ENCODE data around the gene GREB1L. TPM values are rescaled to one million over a fixed set of nuclear protein-coding genes. Genes with fewer than 3 reads are reported as not detected.
"Not testable (repeated sequence)": the region's sequence is repeated elsewhere in the genome, so short reads cannot be mapped to it uniquely, and the experiment has no call there.

Gene GREB1L
- total RNA-seq, result 10 to 100 TPM; 17.0 to 31.4 (median 23.9) TPM
- polyA plus RNA-seq, result 7.4 TPM
- long read RNA-seq, donor 1, partial matches to known transcripts, result 8 of 17 reads
- long read RNA-seq, donor 1, other reads (novel, unspliced or antisense), result 9 of 17 reads
- long read RNA-seq, donor 2, partial matches to known transcripts, result 2 of 6 reads
- long read RNA-seq, donor 2, other reads (novel, unspliced or antisense), result 4 of 6 reads
- long read RNA-seq, donor 3, partial matches to known transcripts, result 4 of 19 reads
- long read RNA-seq, donor 3, other reads (novel, unspliced or antisense), result 14 of 19 reads
- long read RNA-seq, donor 4, partial matches to known transcripts, result 2 of 10 reads
- long read RNA-seq, donor 4, other reads (novel, unspliced or antisense), result 8 of 10 reads

- Histone ChIP-seq H3K4me1 (ENCODE audit: control insufficient read depth, insufficient read depth, low read length) (no peaks in the 10 kb centered on the region), H3K9me3 (ENCODE audit: control insufficient read depth, low read length) (no peaks in the 10 kb centered on the region), H3K4me3 (ENCODE audit: low read length) (peak within 1 kb of the TSS; percentile 62), H3K27me3 (ENCODE audit: control insufficient read depth, insufficient read depth) (no peaks in the 10 kb centered on the region), H3K27ac (ENCODE audit: low read length) (peak within 1 kb of the TSS; percentile 25)
- DNase-seq (peak; percentile 47 to 86 (median 81)), ATAC-seq (peak; percentile 90 to 93)
- intact Hi-C loops (cut with DNase I), result loop anchor here in 2 of 4 donors (10.0 kb wide), 3 partner anchors 63 to 213 kb away; no protein-coding TSS in a partner anchor
- under 1% methylated on average over 87 of the region's 87 CpGs for WGBS
Observed at GRCh38 chr18:21242141-21242779, at the start of gene GREB1L. Gene GREB1L (plus strand): TSS chr18:21242232. CDS start chr18:21383519, 141,287 bp downstream.

DNA sequence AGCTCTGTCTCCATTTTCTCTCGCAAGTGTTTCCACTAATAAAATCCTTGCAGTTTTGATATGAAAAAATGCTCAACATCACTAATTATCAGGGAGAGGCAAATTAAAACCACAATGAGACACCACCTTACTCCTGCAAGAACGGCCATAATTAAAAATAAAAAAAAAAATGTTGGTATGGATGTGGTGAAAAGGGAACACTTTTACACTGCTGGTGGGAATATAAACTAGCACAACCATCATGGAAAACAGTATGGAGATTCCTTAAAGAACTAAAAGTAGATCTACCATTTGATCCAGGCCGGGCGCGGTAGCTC, 49.8 kb upstream of the GREB1L start:
- H3K9me3 ChIP-seq (ENCODE audit: control insufficient read depth, low read length), result no peaks in the 10 kb centered on the region
- no peak overlapping the region for H3K27ac ChIP-seq (ENCODE audit: low read length)
- no peak overlapping the region for H3K4me3 ChIP-seq (ENCODE audit: low read length)
- intact Hi-C loops (cut with DNase I), result loop anchor here in 2 of 4 donors (5.0 to 10.0 kb wide), 2 partner anchors 250 to 413 kb away; partner anchors contain the start of gene ESCO1 (in 1 of the 2)
- ATAC-seq (no peak), DNase-seq (no peak)
- WGBS, result 87% methylated on average over 5 of the region's 5 CpGs
- no peaks in the 10 kb centered on the region for H3K27me3 ChIP-seq (ENCODE audit: control insufficient read depth, insufficient read depth)
- no peaks in the 10 kb centered on the region for H3K4me1 ChIP-seq (ENCODE audit: control insufficient read depth, insufficient read depth, low read length)

DNA sequence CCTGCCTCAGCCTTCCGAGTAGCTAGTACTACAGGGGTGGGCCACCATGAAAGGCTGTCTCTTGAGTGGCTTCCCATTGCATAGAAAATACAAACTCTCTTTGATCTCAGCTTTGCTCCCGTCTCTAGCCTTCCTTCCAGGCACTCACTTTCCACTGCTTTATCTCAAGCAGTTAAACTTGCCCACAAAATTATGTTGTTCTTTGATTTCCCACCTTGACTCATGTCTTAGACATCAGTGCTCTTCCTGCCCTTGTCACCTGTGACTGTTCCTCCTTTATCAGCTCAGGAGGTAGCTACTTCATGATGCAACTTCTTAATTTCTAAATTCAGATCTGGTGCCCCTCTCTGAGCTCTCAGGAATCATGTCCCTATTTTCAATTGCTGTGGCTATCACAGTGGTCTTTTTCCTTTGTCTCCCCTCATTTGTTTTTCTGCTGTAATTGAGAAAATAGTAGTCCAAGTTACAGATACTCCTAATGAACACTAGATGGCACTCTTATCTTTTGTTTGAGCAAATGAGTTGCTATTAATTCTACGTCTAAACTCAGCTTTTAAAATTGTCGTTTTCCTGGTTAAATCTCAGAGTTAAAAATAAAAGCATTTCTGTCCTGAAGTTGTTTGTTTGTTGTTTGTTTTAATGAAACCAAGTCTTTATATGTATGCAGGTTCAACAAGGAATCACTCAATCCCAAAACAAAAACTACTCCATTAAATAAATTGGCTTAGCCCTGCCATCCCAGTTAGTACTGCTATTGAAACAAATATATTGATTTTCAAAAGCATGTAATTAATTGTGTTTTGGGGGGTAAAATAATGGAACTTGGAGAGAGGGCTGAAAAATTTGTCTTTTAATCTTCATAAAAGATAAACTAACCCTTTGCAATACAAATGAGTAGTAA, 46.9 kb upstream of the GREB1L start:
- intact Hi-C loops (cut with DNase I), result loop anchor here (2.0 to 10.0 kb wide), 3 partner anchors 247 to 410 kb away; partner anchors contain the start of gene ESCO1 (in 1 of the 4)
- Histone ChIP-seq H3K27me3 (ENCODE audit: control insufficient read depth, insufficient read depth) (no peaks in the 10 kb centered on the region), H3K4me3 (ENCODE audit: low read length) (no peak overlapping the region), H3K9me3 (ENCODE audit: control insufficient read depth, low read length) (no peaks in the 10 kb centered on the region), H3K27ac (ENCODE audit: low read length) (no peak overlapping the region), H3K4me1 (ENCODE audit: control insufficient read depth, insufficient read depth, low read length) (no peaks in the 10 kb centered on the region)
- 11% methylated on average over 4 of the region's 4 CpGs for WGBS
- ATAC-seq (no peak), DNase-seq (no peak)

DNA sequence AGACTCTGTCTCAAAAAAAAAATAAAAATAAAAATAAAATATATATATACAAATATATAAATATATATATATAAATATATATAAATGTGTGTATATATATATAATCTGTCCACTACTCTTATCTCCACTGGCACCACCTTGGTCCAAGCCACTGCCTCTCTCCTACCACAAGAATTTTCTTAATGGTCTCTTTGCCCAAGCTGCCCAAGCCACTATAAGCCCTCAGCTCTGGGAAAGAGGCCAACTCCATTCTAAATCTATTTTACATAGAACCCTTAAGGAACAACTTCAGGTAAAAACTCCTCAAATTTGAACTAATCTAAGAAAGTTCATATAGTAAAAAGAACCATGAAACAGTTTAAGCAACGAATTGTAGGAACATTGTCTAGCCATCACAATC, 45.6 kb upstream of the GREB1L start:
- no peak for DNase-seq
- no peak overlapping the region for H3K27ac ChIP-seq (ENCODE audit: low read length)
- no peaks in the 10 kb centered on the region for H3K9me3 ChIP-seq (ENCODE audit: control insufficient read depth, low read length)
- H3K4me1 ChIP-seq (ENCODE audit: control insufficient read depth, insufficient read depth, low read length), result no peaks in the 10 kb centered on the region
- H3K4me3 ChIP-seq (ENCODE audit: low read length), result no peak overlapping the region
- H3K27me3 ChIP-seq (ENCODE audit: control insufficient read depth, insufficient read depth), result no peaks in the 10 kb centered on the region
- ATAC-seq, result no peak
- WGBS, result 87% methylated on average over 1 of the region's 1 CpG
- intact Hi-C loops (cut with DNase I), result loop anchor here in 2 of 4 donors (5.0 to 10.0 kb wide), 2 partner anchors 246 to 408 kb away; partner anchors contain the start of gene ESCO1 (in 1 of the 2)

GRCh38 chr18:21203126-21203525, 38.9 kb upstream of the GREB1L start:
- no peaks in the 10 kb centered on the region for H3K4me1 ChIP-seq (ENCODE audit: control insufficient read depth, insufficient read depth, low read length)
- intact Hi-C loops (cut with DNase I), result no loop called here
- WGBS, result 90% methylated on average over 7 of the region's 7 CpGs
- H3K4me3 ChIP-seq (ENCODE audit: low read length), result no peak overlapping the region
- DNase-seq, result no peak
- ATAC-seq, result no peak
- H3K27ac ChIP-seq (ENCODE audit: low read length), result no peak overlapping the region
- no peaks in the 10 kb centered on the region for H3K9me3 ChIP-seq (ENCODE audit: control insufficient read depth, low read length)
- H3K27me3 ChIP-seq (ENCODE audit: control insufficient read depth, insufficient read depth), result no peaks in the 10 kb centered on the region

GRCh38 chr18:21203542-21204241, 38.3 kb upstream of the GREB1L start:
- H3K9me3 ChIP-seq (ENCODE audit: control insufficient read depth, low read length), result no peaks in the 10 kb centered on the region
- DNase-seq (no peak), ATAC-seq (no peak)
- no peaks in the 10 kb centered on the region for H3K4me1 ChIP-seq (ENCODE audit: control insufficient read depth, insufficient read depth, low read length)
- intact Hi-C loops (cut with DNase I), result no loop called here
- no peak overlapping the region for H3K4me3 ChIP-seq (ENCODE audit: low read length)
- WGBS, result 87% methylated on average over 11 of the region's 11 CpGs
- no peak overlapping the region for H3K27ac ChIP-seq (ENCODE audit: low read length)
- H3K27me3 ChIP-seq (ENCODE audit: control insufficient read depth, insufficient read depth), result no peaks in the 10 kb centered on the region

DNA sequence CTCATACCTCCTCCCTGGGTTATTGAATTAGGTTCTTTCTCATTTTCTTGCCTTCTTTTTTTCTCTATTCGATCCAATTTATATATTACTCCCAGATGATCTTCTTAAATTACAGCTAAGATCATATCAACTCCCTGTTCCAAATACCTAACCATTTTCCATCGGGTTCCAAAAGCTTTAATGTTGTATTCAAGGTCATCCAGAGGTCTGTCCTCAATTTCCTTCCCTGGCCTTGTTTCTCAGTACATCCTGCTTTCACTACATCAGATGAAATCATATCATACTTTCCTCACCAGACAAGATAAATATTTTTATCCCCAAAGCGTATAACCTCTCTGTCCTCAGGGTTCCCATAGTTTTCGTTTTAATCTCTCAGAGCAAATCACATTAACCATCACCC, 36.3 kb upstream of the GREB1L start:
- Histone ChIP-seq H3K27me3 (ENCODE audit: control insufficient read depth, insufficient read depth) (no peaks in the 10 kb centered on the region), H3K4me3 (ENCODE audit: low read length) (no peak overlapping the region), H3K27ac (ENCODE audit: low read length) (no peak overlapping the region), H3K4me1 (ENCODE audit: control insufficient read depth, insufficient read depth, low read length) (no peaks in the 10 kb centered on the region), H3K9me3 (ENCODE audit: control insufficient read depth, low read length) (no peaks in the 10 kb centered on the region)
- ATAC-seq (no peak), DNase-seq (no peak)
- 60% methylated on average over 4 of the region's 4 CpGs for WGBS
- intact Hi-C loops (cut with DNase I), result no loop called here

DNA sequence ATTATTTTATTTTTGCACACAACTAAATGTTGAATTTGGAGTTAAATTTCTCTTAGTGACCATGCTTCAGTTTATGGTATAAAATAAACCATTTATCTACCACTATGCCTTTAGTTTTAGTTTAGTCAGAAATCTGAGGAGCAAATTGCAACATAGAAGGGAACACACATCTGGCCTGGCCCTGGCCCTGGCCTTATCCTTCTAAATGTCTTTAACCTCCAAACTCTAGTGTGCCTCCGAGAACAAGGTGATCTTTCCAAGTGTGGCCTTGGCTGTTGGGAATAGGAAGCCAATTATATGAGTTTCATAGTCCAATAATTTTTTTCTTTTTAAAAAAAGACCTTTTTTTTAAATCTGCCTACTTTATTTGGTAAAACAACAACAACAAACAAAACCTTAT, 31.8 kb upstream of the GREB1L start:
- Histone ChIP-seq H3K4me3 (ENCODE audit: low read length) (no peak overlapping the region), H3K27ac (ENCODE audit: low read length) (no peak overlapping the region), H3K4me1 (ENCODE audit: control insufficient read depth, insufficient read depth, low read length) (no peaks in the 10 kb centered on the region), H3K27me3 (ENCODE audit: control insufficient read depth, insufficient read depth) (no peaks in the 10 kb centered on the region), H3K9me3 (ENCODE audit: control insufficient read depth, low read length) (no peaks in the 10 kb centered on the region)
- ATAC-seq (no peak), DNase-seq (no peak)
- intact Hi-C loops (cut with DNase I), result no loop called here
- WGBS, result 82% methylated on average over 1 of the region's 1 CpG

DNA sequence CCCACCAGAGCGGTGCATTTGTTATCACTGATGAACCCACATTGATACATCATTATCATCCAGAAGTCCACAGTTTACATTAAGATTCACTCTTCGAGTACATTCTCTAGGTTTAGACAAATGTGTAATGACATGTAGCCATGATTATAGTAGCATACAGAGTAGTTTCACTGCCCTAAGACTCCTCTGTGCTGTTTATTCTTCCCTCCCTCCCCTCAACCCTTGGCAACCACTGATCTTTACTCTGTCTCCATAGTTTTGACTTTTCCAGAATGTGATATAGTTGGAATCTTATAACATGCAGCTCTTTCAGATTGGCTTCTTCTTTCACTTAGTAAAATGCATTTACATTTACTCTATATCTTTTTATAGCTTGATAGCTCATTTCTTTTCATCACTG, 31.2 kb upstream of the GREB1L start:
- Histone ChIP-seq H3K27me3 (ENCODE audit: control insufficient read depth, insufficient read depth) (no peaks in the 10 kb centered on the region), H3K9me3 (ENCODE audit: control insufficient read depth, low read length) (no peaks in the 10 kb centered on the region), H3K4me3 (ENCODE audit: low read length) (no peak overlapping the region), H3K4me1 (ENCODE audit: control insufficient read depth, insufficient read depth, low read length) (no peaks in the 10 kb centered on the region), H3K27ac (ENCODE audit: low read length) (no peak overlapping the region)
- DNase-seq, result no peak
- WGBS, result 64% methylated on average over 2 of the region's 2 CpGs
- no peak for ATAC-seq
- intact Hi-C loops (cut with DNase I), result no loop called here

DNA sequence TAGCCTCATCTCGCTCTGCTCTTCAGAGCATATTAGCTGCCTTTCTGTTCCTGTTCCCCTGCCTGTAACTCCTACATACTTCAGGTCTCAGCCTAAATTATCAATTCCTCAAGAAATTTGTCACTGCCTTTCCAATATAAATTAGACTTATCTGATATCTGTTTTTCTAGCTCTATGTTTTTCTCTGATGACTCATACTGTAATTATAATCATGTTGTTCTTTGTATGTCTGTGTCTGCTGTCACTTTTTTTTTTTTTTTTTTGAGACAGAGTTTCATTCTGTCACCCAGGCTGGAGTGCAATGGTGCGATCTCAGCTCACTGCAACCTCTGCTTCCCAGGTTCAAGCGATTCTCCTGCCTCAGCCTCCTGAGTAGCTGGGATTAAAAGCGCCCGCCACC, 27.6 kb upstream of the GREB1L start:
- H3K4me1 ChIP-seq (ENCODE audit: control insufficient read depth, insufficient read depth, low read length); H3K27me3 ChIP-seq (ENCODE audit: control insufficient read depth, insufficient read depth); DNase-seq; intact Hi-C loops (cut with DNase I); H3K27ac ChIP-seq (ENCODE audit: low read length); H3K4me3 ChIP-seq (ENCODE audit: low read length); H3K9me3 ChIP-seq (ENCODE audit: control insufficient read depth, low read length); ATAC-seq: not testable (repeated sequence)
- 95% methylated on average over 5 of the region's 5 CpGs for WGBS
